ENCODE measurements around the gene NEK10. TPM values are rescaled to one million over a fixed set of nuclear protein-coding genes. Genes with fewer than 3 reads are reported as not detected.

Gene NEK10
- total and polyA plus RNA-seq, 9 of the 15 experiments (the other 6 are each of a cell fraction or from before 2014, with no cell fraction given) = 0.07 TPM; not detected in 8

DNA sequence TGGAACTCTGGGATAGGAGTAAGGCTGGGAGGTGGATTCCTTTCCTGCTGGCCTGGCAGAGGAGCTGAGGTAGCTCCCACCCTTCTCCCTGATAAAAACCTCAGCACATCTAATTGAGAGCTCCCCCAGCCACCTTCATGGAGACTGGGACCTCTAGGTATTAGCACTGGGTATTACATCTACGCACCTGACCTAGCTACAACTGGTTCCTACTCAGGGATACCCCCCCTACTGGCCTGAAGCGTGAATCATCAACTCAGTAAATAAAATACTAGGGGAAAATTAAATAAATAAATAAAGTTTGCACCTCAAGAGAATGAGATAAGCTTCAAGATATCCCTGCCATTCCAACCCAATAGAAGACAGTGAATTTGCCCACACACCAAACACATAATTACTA, 140.4 kb downstream of the NEK10 start:
- Histone ChIP-seq H3K79me2 (ENCODE audit: control insufficient read depth, insufficient read depth, low read length) (no peaks in the 10 kb centered on the region), H3K36me3 (ENCODE audit: control insufficient read depth, insufficient read depth, low read length) (no peaks in the 10 kb centered on the region), H3K4me3 (no peak overlapping the region), H3K9ac (ENCODE audit: insufficient read depth in 1 of 2, low read depth in 2 of 2, low read length in 2 of 2) (no peak overlapping the region), H3K9me1 (ENCODE audit: control insufficient read depth, insufficient read depth, low read length) (no peaks in the 10 kb centered on the region), H3K27me3 (ENCODE audit: control insufficient read depth in 2 of 2, insufficient read depth in 2 of 2, low read length in 2 of 2) (no peaks in the 10 kb centered on the region), H3K9me3 (replicated peaks; ENCODE audit: control insufficient read depth, insufficient read depth, low read depth, low read length) (no peaks in the 10 kb centered on the region; the same call in 1 of the 2 replicates), H3K27ac (ENCODE audit: extremely low read depth, low read depth, low read length) (no peak overlapping the region), H4K20me1 (replicated peaks; ENCODE audit: control insufficient read depth, insufficient read depth, low read length) (no peaks in the 10 kb centered on the region), H3K4me2 (ENCODE audit: insufficient read depth, low read length) (no peak overlapping the region), H3K4me1 (replicated peaks in 1 of 2; ENCODE audit: control insufficient read depth in 2 of 2, insufficient read depth in 2 of 2, low read length in 2 of 2) (no peaks in the 10 kb centered on the region), H2AFZ (ENCODE audit: low read depth, low read length) (no peak overlapping the region)
- WGBS (ENCODE audit: insufficient coverage, low coverage, missing lambda C conversion rate) = 10% methylated on average over 2 of the region's 2 CpGs
- no peak for ATAC-seq
- intact Hi-C loops (cut with micrococcal nuclease) (no loop called here), in situ Hi-C loops (cut with MboI) (no loop called here)
- TF ChIP-seq, protein P1, sequence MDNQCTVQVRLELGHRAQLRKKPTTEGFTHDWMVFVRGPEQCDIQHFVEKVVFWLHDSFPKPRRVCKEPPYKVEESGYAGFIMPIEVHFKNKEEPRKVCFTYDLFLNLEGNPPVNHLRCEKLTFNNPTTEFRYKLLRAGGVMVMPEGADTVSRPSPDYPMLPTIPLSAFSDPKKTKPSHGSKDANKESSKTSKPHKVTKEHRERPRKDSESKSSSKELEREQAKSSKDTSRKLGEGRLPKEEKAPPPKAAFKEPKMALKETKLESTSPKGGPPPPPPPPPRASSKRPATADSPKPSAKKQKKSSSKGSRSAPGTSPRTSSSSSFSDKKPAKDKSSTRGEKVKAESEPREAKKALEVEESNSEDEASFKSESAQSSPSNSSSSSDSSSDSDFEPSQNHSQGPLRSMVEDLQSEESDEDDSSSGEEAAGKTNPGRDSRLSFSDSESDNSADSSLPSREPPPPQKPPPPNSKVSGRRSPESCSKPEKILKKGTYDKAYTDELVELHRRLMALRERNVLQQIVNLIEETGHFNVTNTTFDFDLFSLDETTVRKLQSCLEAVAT (IDR thresholded peaks at IDR 0.05) = no peak
- TF ChIP-seq ETV6 (IDR thresholded peaks at IDR 0.05; ENCODE audit: borderline replicate concordance in 1 of 2, low read depth in 2 of 2, low read length in 1 of 2) = no peak
- no peak for TF ChIP-seq ETV6 (CRISPR knock-in tag; IDR thresholded peaks at IDR 0.05; ENCODE audit: borderline replicate concordance)
- no peak for TF ChIP-seq CREM (IDR thresholded peaks at IDR 0.05; ENCODE audit: low read depth)
- TF ChIP-seq ZFP30 (CRISPR knock-in tag; IDR thresholded peaks at IDR 0.05; ENCODE audit: borderline replicate concordance) = no peak
- TF ChIP-seq ZNF764 (CRISPR knock-in tag; IDR thresholded peaks at IDR 0.05; ENCODE audit: low read depth) = no peak
- ChIA-PET CTCF (ENCODE audit: low intra/inter-chr PET ratio) (no interaction called here), POLR2A (no interaction called here)
- DNase-seq (ENCODE audit: extremely low read depth in 1 of 4, low spot score in 3 of 4) = no peak
- BruUV-seq (replicated peaks) = no TSS peak
- FAIRE-seq = no peak
